ENCODE data around the gene CLMN. TPM values are rescaled to one million over a fixed set of nuclear protein-coding genes. Genes with fewer than 3 reads are reported as not detected.

The CLMN gene
- total and polyA plus RNA-seq, 2 of the 8 experiments (the other 6 are each of a cell fraction or from before 2014, with no cell fraction given): 1.6 to 8.2 TPM

GRCh38 chr14:95294834-95295599, 24.7 kb downstream of the CLMN start (continued):
- TF ChIP-seq CHD7 (IDR thresholded peaks at IDR 0.05; ENCODE audit: insufficient replicate concordance, low read length) (no peak), POLR2A (IDR thresholded peaks at IDR 0.05; ENCODE audit: control extremely low read depth in 1 of 2, low read depth in 2 of 2, low read length in 2 of 2) (no peak), TAF1 (IDR thresholded peaks at IDR 0.05; ENCODE audit: low read depth, low read length) (no peak), MAX (IDR thresholded peaks at IDR 0.05) (no peak), SP1 (IDR thresholded peaks at IDR 0.05; ENCODE audit: low read depth, low read length) (no peak), TAF7 (optimal IDR thresholded peaks at IDR 0.05; ENCODE audit: borderline replicate concordance, low read depth, low read length) (no peak), EZH2 (IDR thresholded peaks at IDR 0.05; ENCODE audit: low read depth, low read length, severe bottlenecking) (no peak)
- TF ChIP-seq, protein P1, sequence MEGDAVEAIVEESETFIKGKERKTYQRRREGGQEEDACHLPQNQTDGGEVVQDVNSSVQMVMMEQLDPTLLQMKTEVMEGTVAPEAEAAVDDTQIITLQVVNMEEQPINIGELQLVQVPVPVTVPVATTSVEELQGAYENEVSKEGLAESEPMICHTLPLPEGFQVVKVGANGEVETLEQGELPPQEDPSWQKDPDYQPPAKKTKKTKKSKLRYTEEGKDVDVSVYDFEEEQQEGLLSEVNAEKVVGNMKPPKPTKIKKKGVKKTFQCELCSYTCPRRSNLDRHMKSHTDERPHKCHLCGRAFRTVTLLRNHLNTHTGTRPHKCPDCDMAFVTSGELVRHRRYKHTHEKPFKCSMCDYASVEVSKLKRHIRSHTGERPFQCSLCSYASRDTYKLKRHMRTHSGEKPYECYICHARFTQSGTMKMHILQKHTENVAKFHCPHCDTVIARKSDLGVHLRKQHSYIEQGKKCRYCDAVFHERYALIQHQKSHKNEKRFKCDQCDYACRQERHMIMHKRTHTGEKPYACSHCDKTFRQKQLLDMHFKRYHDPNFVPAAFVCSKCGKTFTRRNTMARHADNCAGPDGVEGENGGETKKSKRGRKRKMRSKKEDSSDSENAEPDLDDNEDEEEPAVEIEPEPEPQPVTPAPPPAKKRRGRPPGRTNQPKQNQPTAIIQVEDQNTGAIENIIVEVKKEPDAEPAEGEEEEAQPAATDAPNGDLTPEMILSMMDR (IDR thresholded peaks at IDR 0.05; ENCODE audit: control extremely low read depth in 1 of 3, insufficient read depth in 1 of 3, low read depth in 1 of 3, low read length in 3 of 3): no peak

Measured in H1 (cell line).